Common myeloid progenitor, CD34-positive (primary cell): Measurements from ENCODE around the gene CCNB2.
"Not testable (repeated sequence)": the region's sequence is repeated elsewhere in the genome, so short reads cannot be mapped to it uniquely, and the experiment has no call there.

Experiments
- CTCF ChIA-PET: fragments of 350-600 bp; sonication (Branson Sonifier 250); formaldehyde crosslinking; loops from one replicate; lab custom pipeline; 2021; ENCODE audit warnings: antibody characterized with exemption; lab: Charles Lee
- POLR2A ChIA-PET: fragments of 350-600 bp; sonication (Branson Sonifier 250); formaldehyde crosslinking; loops from one replicate; lab custom pipeline; 2021; ENCODE audit warnings: antibody characterized with exemption; lab: Charles Lee
- DNase-seq, 3 donors: peaks; one replicate each; pipeline versions ENCODE4 v3.0.0 to v3.0.0-alpha.2; 2013
- H3K27ac ChIP-seq, 2 experiments: 1 replicate in 1 of 2; 2 replicates in 1 of 2; pipeline ENCODE4 v1.7.0; 2013; ENCODE audit warnings: inconsistent platforms in 2 of 2, low read length in 2 of 2, mild to moderate bottlenecking in 2 of 2, low read depth in 1 of 2, moderate library complexity in 1 of 2; ENCODE audit not compliant: severe bottlenecking in 2 of 2, insufficient read depth in 1 of 2, poor library complexity in 1 of 2
- H3K27me3 ChIP-seq, 5 experiments: replicated peaks in 2 of 5; 1 replicate in 3 of 5; 2 replicates in 2 of 5; pipeline versions ENCODE4 v1.6.1 to v1.7.0; 2013; ENCODE audit warnings: low read length in 4 of 5, mild to moderate bottlenecking in 2 of 5, moderate library complexity in 2 of 5, inconsistent platforms in 1 of 5; ENCODE audit not compliant: insufficient read depth in 5 of 5, control insufficient read depth in 4 of 5
- H3K36me3 ChIP-seq, 4 experiments: 1 replicate in 2 of 4; 2 replicates in 2 of 4; pipeline versions ENCODE4 v1.6.1 to v1.7.0; 2013; ENCODE audit warnings: low read length in 3 of 4, control low read depth in 1 of 4, mild to moderate bottlenecking in 1 of 4; ENCODE audit not compliant: control insufficient read depth in 4 of 4, insufficient read depth in 4 of 4
- H3K4me1 ChIP-seq, 4 experiments: 1 replicate in 3 of 4; 2 replicates in 1 of 4; pipeline versions ENCODE4 v1.6.1 to v1.7.1; 2013; ENCODE audit warnings: low read length in 3 of 4, mild to moderate bottlenecking in 3 of 4, control low read depth in 1 of 4, inconsistent platforms in 1 of 4, moderate library complexity in 1 of 4; ENCODE audit not compliant: control insufficient read depth in 4 of 4, insufficient read depth in 4 of 4; ENCODE audit errors: control extremely low read depth in 1 of 4
- H3K4me3 ChIP-seq, 7 experiments: 1 replicate in 4 of 7; 2 replicates in 3 of 7; pipeline versions ENCODE4 v1.5.1 to v1.7.0; 2013; ENCODE audit warnings: mild to moderate bottlenecking in 7 of 7, low read length in 6 of 7, moderate library complexity in 6 of 7, inconsistent platforms in 2 of 7, low read depth in 2 of 7, control low read depth in 1 of 7; ENCODE audit not compliant: insufficient read depth in 4 of 7, control insufficient read depth in 1 of 7; ENCODE audit errors: extremely low read depth in 1 of 7
- H3K9me3 ChIP-seq, 5 experiments: 1 replicate in 4 of 5; 2 replicates in 1 of 5; pipeline versions ENCODE4 v1.6.1 to v1.7.1; 2013; ENCODE audit warnings: low read length in 4 of 5, mild to moderate bottlenecking in 2 of 5, inconsistent platforms in 1 of 5, low read depth in 1 of 5, moderate library complexity in 1 of 5; ENCODE audit not compliant: control insufficient read depth in 4 of 5, insufficient read depth in 2 of 5; ENCODE audit errors: control extremely low read depth in 1 of 5
- WGBS: methylation state at CpG from one replicate; pipeline ENCODE4 v1.1.5; 2013; ENCODE audit not compliant: insufficient coverage; 5-methylcytosine and 5-hydroxymethylcytosine counted together

CCNB2 gene

GRCh38 chr15:59158701-59159034 lies 53.7 kb downstream of the CCNB2 start:
- H3K27ac ChIP-seq, result no peak overlapping the region
- no peak for DNase-seq
- 99% methylated on average over 7 of the region's 7 CpGs for WGBS
- H3K9me3 ChIP-seq, result no peaks in the 10 kb centered on the region
- CTCF ChIA-PET, result interaction anchor here (0.9 to 1.7 kb wide), 4 partner anchors 8 to 370 kb away, joined by 3 to 4 read pairs (median 4); no protein-coding TSS in a partner anchor
- H3K36me3 ChIP-seq, result peaks cover 0 to 23% (median 1%) of the 10 kb centered on the region in 4 experiments
- POLR2A ChIA-PET, result no interaction called here
- no peaks in the 10 kb centered on the region for H3K27me3 ChIP-seq
- no peaks in the 10 kb centered on the region for H3K4me1 ChIP-seq
- no peak overlapping the region for H3K4me3 ChIP-seq

- POLR2A ChIA-PET, result no interaction called here
- H3K27ac ChIP-seq, result no peak overlapping the region
- no peaks in the 10 kb centered on the region for H3K9me3 ChIP-seq
- DNase-seq, result no peak
- 85% methylated on average over 8 of the region's 9 CpGs for WGBS
- no peaks in the 10 kb centered on the region for H3K4me1 ChIP-seq
- CTCF ChIA-PET, result interaction anchor here (0.9 to 1.7 kb wide), 4 partner anchors 8 to 369 kb away, joined by 3 to 4 read pairs (median 4); no protein-coding TSS in a partner anchor
- H3K27me3 ChIP-seq, result no peaks in the 10 kb centered on the region
- peaks cover 0 to 20% (median 1%) of the 10 kb centered on the region in 4 experiments for H3K36me3 ChIP-seq
- H3K4me3 ChIP-seq, result no peak overlapping the region
Measured at GRCh38 chr15:59159210-59159609, 54.3 kb downstream of the CCNB2 start.

GRCh38 chr15:59160880-59161593 lies 56.1 kb downstream of the CCNB2 start:
- no peaks in the 10 kb centered on the region for H3K9me3 ChIP-seq
- WGBS, result 96% methylated on average over 23 of the region's 23 CpGs
- no peak overlapping the region for H3K4me3 ChIP-seq
- DNase-seq, result peak in 1 of 3 donors; percentile 19
- H3K36me3 ChIP-seq, result peaks cover 0 to 22% (median 1%) of the 10 kb centered on the region in 4 experiments
- no peak overlapping the region for H3K27ac ChIP-seq
- POLR2A ChIA-PET, result no interaction called here
- peaks cover 0 to 3% (median under 1%) of the 10 kb centered on the region in 4 experiments for H3K4me1 ChIP-seq
- CTCF ChIA-PET, result interaction anchor here (0.9 to 1.1 kb wide), 3 partner anchors 11 to 332 kb away, joined by 3 to 5 read pairs (median 4); no protein-coding TSS in a partner anchor
- H3K27me3 ChIP-seq, result no peaks in the 10 kb centered on the region

- H3K27ac ChIP-seq, H3K9me3 ChIP-seq, H3K27me3 ChIP-seq, H3K4me3 ChIP-seq, POLR2A ChIA-PET, H3K4me1 ChIP-seq, DNase-seq: not testable (repeated sequence)
- CTCF ChIA-PET, result interaction anchor here (0.9 to 1.1 kb wide), 3 partner anchors 10 to 331 kb away, joined by 3 to 5 read pairs (median 4); no protein-coding TSS in a partner anchor
- 86% methylated on average over 5 of the region's 8 CpGs for WGBS
- H3K36me3 ChIP-seq, result peaks cover 0 to 22% (median 1%) of the 10 kb centered on the region in 4 experiments
Measured at GRCh38 chr15:59162080-59162479, 57.1 kb downstream of the CCNB2 start.

- H3K27me3 ChIP-seq, result no peaks in the 10 kb centered on the region
- WGBS, result 100% methylated on average over 1 of the region's 3 CpGs
- POLR2A ChIA-PET, result no interaction called here
- H3K9me3 ChIP-seq, result no peaks in the 10 kb centered on the region
- DNase-seq, result peak in 2 of 3 donors; percentile 4 to 5
- no peak overlapping the region for H3K4me3 ChIP-seq
- CTCF ChIA-PET, result interaction anchor here (0.9 to 1.2 kb wide), 3 partner anchors 8 to 363 kb away, joined by 3 to 4 read pairs (median 4); no protein-coding TSS in a partner anchor
- H3K4me1 ChIP-seq, result peaks cover 0 to 29% (median 18%) of the 10 kb centered on the region in 4 experiments
- H3K36me3 ChIP-seq, result peaks cover 0 to 5% (median 0%) of the 10 kb centered on the region in 4 experiments
- H3K27ac ChIP-seq, result no peak overlapping the region
Measured at GRCh38 chr15:59165726-59166125, 60.8 kb downstream of the CCNB2 start.

GRCh38 chr15:59166166-59166565 lies 61.2 kb downstream of the CCNB2 start:
- H3K36me3 ChIP-seq, result peaks cover 0 to 4% (median 0%) of the 10 kb centered on the region in 4 experiments
- CTCF ChIA-PET, result interaction anchor here (0.9 to 1.5 kb wide), 3 partner anchors 7 to 363 kb away, joined by 3 to 4 read pairs (median 4); no protein-coding TSS in a partner anchor
- POLR2A ChIA-PET, result no interaction called here
- H3K4me3 ChIP-seq, result no peak overlapping the region
- no peaks in the 10 kb centered on the region for H3K9me3 ChIP-seq
- H3K27ac ChIP-seq, result no peak overlapping the region
- H3K4me1 ChIP-seq, result peaks cover 0 to 33% (median 21%) of the 10 kb centered on the region in 4 experiments
- WGBS, result 50% methylated on average over 2 of the region's 4 CpGs
- DNase-seq, result no peak
- H3K27me3 ChIP-seq, result no peaks in the 10 kb centered on the region
